ENCODE data around the gene ANGPTL8. TPM values are rescaled to one million over a fixed set of nuclear protein-coding genes. Genes with fewer than 3 reads are reported as not detected.

The ANGPTL8 gene
- total RNA-seq, 1 donor from 2014 or later: not detected

- no peak for DNase-seq (ENCODE audit: low spot score)
- intact Hi-C loops (cut with DNase I): no loop called here
These were observed 39.3 kb downstream of the ANGPTL8 start for GRCh38 chr19:11278670-11279069.

GRCh38 chr19:11279505-11280236 is 40.3 kb downstream of the ANGPTL8 start:
- DNase-seq (ENCODE audit: low spot score): no peak
- intact Hi-C loops (cut with DNase I): no loop called here

DNA sequence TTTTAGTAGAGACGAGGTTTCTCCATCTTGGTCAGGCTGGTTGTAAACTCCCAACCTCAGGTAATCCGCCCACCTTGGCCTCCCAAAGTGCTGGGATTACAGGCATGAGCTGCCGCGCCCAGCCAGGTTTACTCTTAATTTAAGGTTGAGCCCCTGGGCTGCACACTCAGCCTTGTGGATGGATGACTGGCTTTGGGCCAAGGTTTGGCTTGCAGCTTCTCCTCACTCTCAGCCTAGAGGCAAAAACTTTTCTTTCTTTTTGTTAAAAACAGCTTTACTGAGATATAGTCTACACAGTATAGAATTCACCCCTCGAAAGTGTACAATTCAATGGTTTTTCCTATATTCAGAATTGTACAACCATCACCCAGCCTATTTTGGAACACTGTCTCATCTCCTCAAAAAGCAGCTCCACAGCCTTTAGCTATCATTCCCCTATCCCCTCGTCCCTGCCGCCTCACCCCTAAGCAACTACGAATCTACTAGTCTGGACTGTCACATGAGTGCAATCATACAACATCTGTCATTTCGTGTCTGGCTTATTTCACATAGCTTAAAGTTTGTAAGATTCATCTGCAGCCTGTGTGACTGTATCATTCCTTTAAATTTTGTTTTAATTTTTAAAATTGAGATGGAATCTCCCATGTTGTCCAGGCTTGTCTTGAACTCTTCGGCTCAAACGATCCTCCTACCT is 42.1 kb downstream of the ANGPTL8 start:
- intact Hi-C loops (cut with DNase I): no loop called here
- no peak for DNase-seq (ENCODE audit: low spot score)

DNA sequence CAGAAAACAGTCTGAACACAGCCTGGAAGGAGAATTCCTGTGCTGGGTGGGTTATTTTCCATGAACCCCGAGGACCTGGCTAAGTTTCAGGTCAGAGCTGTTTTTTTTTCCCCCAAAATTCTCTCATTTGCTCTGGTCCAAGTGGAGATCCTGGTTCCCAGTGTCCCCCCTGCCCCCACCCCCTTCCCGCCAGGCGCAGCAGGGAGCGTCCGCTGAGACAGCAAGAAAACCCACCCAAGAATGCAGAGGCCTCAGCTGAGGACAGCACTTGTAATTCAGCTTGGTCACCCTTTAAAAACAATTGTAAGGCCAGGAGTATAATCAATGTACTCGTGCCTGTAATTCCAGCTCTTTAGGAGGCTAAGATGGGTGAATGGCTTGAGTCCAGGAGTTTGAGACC is 45.1 kb downstream of the ANGPTL8 start:
- DNase-seq (ENCODE audit: low spot score): no peak
- intact Hi-C loops (cut with DNase I): no loop called here

DNA sequence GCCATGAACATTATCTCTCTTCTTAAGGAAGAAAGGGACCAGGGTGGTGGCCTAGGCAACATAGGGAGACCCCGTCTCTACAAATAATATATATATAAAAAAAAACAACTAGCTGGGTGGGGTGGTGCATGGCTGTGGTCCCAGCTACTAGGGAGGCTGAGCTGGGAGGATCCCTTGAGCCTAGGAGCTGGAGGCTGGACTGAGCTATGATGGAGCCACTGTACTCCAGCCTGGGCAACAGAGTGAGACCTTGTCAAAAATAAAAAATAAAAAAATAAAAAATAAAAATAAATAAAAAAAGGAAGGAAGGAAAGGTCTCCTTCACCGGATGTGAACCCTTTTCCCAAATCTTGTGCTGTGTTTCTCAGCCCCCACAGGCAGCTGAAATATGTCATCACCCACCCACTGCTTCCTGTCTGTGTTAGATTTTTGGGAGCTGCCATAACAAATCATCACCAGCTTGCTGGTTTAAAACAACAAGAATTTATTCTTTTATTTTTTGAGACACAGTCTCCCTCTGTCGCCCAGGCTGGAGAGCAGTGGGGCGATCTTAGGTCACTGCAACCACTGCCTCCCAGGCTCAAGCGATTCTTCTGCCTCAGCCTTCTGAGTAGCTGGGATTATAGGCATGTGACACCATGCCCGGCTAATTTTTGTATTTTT is 47.0 kb downstream of the ANGPTL8 start:
- no peak for DNase-seq (ENCODE audit: low spot score)

GRCh38 chr19:11288349-11288748 is 48.9 kb downstream of the ANGPTL8 start:
- intact Hi-C loops (cut with DNase I): loop anchor here (5.0 kb wide), 1 partner anchor 46 kb away; no protein-coding TSS in a partner anchor
- DNase-seq (ENCODE audit: low spot score): no peak

More for the DNA sequence above, 47.0 kb downstream of the ANGPTL8 start:
- intact Hi-C loops (cut with DNase I): loop anchor here (5.0 kb wide), 1 partner anchor 44 kb away; no protein-coding TSS in a partner anchor

- no peak for DNase-seq (ENCODE audit: low spot score)
- intact Hi-C loops (cut with DNase I): loop anchor here (5.0 to 10.0 kb wide), 3 partner anchors 92 to 295 kb away; partner anchors contain the start of gene EPOR
These were observed 50.8 kb downstream of the ANGPTL8 start for GRCh38 chr19:11290256-11290655.

- no peak for DNase-seq (ENCODE audit: low spot score)
- intact Hi-C loops (cut with DNase I): loop anchor here (5.0 to 10.0 kb wide), 3 partner anchors 91 to 293 kb away; partner anchors contain the start of gene EPOR
These were observed 52.0 kb downstream of the ANGPTL8 start for GRCh38 chr19:11291415-11291814.

Other genes with a start within 250 kb of the ANGPTL8 start
- gene LDLR, start 150.2 kb upstream of the ANGPTL8 start, total RNA-seq: 22.1 TPM
- gene SPC24, start 83.8 kb upstream of the ANGPTL8 start, total RNA-seq: 3.8 TPM
- 499 TPM for gene KANK2, start 42.1 kb upstream of the ANGPTL8 start, total RNA-seq
- 50.5 TPM for gene DOCK6, start 22.9 kb downstream of the ANGPTL8 start, total RNA-seq
- gene TSPAN16, start 56.5 kb downstream of the ANGPTL8 start, total RNA-seq: not detected
- 7.4 TPM for gene RAB3D, start 100.0 kb downstream of the ANGPTL8 start, total RNA-seq
- gene TMEM205, start 106.6 kb downstream of the ANGPTL8 start, total RNA-seq: 75.7 TPM
- 24.2 TPM for gene CCDC159, start 106.9 kb downstream of the ANGPTL8 start, total RNA-seq
- 19.3 TPM for gene PLPPR2, start 115.8 kb downstream of the ANGPTL8 start, total RNA-seq
- gene SWSAP1, start 135.0 kb downstream of the ANGPTL8 start, total RNA-seq: 1.3 TPM
- gene EPOR, start 144.7 kb downstream of the ANGPTL8 start, total RNA-seq: 5.6 TPM
- 5.8 TPM for gene RGL3, start 179.7 kb downstream of the ANGPTL8 start, total RNA-seq
- 0.43 TPM for gene ODAD3, start 195.5 kb downstream of the ANGPTL8 start, total RNA-seq
- 100 TPM for gene PRKCSH, start 196.0 kb downstream of the ANGPTL8 start, total RNA-seq
- 0.89 TPM for gene ELAVL3, start 241.4 kb downstream of the ANGPTL8 start, total RNA-seq

All from cardiac septum (tissue), 1 donor.